GM18508 (cell line): Measurements from ENCODE around the gene CLEC2L.
"Not testable (repeated sequence)": the region's sequence is repeated elsewhere in the genome, so short reads cannot be mapped to it uniquely, and the experiment has no call there.

Experiments used
- ATAC-seq: cut with Tn5 transposase; IDR thresholded peaks from one replicate; pipeline ENCODE4 v1.9.1; 2021; ENCODE audit warnings: moderate number of reproducible peaks; ENCODE audit not compliant: insufficient read depth, unreplicated experiment

CLEC2L gene

DNA sequence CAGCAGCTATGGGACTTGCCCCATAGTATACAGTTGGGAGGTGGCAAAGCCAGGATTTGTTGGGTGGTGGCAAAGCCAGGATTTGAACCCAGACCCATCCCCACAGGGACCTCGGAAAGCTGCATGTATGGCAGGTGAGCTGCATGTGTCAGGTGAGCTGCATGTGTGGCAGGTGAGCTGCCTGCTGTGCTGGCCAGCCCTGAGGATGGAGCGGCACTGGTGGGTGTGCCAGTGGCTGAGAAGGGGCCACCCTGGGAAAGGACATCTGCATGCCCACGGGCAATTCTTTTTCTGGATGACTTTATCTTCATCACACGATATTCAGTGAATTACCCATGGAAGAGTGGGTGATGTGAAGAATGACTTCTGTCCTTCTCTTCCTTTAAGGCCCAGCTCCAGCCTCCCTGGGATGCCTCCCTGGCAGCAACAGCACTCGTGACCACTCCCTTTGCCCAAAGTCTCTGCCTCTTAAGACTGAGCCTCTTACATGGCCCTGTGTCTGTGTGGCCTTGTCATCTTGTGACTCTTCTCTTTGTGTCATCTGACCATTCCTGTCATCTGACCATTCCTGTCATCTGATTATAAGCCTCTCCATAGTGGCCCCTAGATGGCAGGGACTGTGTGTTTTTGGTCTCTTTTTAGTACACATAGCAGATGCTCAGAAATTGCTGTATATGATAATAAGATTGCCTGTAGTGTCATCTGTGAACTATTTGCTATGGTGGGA, 25.0 kb downstream of the CLEC2L start:
- no peak for ATAC-seq

DNA sequence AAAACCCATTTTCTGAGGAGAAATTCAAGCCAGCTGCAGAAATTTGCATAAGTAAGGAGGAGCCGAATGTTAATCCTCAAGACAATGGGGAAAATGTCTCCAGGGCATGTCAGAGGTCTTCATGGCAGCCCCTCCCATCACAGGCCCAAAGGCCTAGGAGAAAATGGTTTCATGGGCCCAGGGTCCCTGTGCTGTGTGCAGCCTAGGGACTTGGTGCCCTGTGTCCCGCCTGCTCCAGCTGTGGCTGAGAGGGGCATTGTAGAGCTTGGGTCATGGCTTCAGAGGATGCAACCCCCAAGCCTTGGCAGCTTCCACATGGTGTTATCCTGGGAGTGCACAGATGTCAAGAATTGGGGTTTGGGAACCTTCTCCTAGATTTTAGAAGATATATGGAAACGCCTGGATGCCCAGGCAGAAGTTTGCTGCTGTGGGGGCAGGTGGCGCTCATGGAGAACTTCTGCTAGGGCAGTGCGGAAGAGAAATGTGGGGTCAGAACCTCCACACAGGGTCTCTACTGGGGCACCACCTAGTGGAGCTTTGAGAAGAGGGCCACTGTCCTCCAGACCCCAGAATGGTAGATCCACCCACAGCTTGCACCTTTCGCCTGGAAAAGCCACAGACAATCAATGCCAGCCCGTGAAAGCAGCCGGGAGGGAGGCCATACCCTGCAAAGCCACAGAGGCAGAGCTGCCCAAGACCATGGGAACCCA, 30.7 kb downstream of the CLEC2L start:
- not testable (repeated sequence) for ATAC-seq

DNA sequence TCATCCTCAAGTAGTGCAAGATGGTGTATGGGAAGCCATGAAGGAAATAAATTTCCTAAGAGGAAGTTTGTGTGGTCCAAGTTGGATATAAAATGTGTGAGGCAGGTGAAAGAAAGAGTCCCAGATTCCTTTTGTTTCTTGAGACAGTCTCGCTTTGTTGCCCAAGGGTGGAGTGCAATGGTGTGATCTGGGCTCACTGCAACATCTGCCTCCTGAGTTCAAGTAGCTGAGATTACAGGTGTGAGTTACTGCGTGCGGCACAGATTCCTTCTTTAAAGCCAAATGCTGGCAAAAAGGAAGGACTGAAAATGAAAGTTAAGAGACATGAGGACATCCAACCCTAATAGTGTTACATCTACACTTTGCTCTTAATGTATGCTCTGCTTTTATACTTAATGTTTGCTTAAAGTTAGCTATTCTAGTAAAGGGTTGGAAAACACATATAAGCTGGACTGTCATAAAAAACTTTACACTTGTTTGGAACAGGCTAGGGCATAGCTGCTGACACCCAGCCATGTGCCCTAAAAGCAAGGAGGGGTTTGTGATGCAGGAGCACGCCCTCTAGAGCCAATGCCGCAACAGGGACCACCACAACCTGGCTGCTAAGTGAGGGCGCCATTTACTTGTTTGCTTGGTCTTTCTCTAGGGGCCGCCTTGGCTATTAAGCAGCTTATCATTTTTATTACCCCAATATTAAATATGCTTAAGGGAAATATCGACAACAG, 34.5 kb downstream of the CLEC2L start:
- no peak for ATAC-seq

DNA sequence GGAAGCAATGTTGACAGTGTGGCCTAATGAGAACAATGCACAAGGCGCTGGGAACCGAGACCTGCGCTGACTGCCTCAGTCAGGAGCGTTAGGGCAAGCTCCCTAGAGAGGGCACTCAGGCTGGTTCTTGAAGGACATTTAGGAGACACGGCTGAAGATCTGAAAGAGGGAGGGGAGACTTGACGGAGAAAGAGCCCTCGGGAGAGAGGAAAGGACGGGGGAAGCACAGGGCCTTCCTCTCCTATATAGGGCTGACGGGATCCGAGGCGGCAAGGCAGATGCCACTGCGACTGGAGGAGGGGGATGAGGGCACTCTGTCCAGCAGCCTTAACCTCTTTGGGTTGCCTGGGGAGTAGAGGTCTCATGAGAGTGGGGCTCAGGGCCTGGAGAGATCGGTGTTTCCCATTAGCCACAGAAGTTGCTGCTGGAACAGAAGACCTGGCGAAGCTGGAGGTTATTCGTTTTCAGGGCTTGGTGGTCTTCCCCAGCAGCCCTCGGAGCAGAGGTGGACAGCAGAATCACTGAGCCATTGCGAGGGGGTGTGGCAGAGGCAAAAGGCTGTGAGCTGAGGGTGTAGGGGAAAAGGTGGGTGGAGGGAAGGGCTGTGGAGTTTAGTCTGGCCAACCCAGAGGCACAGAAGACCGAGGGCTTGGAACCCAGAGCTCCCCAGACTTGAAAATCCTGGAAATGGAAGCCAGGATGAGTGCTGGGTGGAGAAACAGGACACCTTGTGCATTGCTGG, 36.0 kb downstream of the CLEC2L start:
- no peak for ATAC-seq

DNA sequence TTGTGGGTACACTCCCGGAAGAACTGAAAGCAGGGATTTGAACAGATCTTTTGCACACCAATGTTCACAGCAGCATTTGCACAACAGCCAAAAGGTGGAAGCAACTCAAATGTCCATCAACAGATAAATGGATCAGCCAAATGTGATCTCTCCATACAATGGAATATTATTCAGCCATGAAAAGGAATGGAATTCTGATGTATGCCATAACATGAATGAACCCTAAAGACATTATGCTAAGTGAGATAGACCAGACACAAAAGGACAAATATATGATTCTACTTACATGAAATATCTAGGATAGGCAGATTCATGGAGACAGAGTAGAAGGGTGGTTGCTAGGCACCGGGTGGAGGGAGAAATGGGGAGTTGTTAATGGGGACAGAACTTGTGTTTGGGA, 36.7 kb downstream of the CLEC2L start:
- ATAC-seq, result no peak

DNA sequence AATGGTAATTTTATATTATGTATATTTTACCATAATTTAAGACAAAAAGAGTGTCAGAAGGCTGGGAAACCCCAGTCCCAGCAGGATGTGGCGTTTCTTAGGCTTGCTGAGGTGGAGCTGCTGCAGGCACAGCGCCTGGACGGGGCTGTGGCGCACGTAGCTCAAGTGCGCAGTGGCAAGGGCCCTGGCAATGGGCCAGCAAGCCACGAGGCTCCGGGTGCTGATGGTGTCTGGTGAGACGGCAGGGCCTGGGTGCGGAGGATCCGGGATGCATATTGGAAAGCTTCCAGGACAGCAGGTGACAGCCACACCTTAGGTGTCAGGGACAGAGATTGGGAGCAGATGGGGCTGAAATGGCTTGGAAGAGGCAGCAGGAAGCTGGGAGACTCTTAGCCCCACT, 37.2 kb downstream of the CLEC2L start:
- ATAC-seq, result no peak

DNA sequence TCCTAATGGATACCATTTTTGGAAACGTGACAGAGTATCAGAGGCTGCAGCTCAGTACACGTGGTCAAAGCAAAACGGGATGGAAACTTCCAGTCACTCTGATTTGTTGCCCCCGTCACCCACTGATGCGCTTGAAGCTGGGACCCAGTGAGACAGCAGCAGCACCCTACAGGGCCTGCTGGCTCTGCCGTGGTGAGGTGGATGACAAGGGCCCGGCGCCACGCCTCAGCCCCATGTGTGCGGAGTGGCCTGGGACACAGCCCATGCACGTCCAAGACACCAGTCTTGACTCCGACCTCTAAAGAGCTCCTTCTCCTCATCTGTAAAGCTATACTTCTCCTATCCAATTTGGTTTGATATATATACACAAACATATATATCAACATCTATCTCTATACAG, 39.0 kb downstream of the CLEC2L start:
- ATAC-seq, result no peak

DNA sequence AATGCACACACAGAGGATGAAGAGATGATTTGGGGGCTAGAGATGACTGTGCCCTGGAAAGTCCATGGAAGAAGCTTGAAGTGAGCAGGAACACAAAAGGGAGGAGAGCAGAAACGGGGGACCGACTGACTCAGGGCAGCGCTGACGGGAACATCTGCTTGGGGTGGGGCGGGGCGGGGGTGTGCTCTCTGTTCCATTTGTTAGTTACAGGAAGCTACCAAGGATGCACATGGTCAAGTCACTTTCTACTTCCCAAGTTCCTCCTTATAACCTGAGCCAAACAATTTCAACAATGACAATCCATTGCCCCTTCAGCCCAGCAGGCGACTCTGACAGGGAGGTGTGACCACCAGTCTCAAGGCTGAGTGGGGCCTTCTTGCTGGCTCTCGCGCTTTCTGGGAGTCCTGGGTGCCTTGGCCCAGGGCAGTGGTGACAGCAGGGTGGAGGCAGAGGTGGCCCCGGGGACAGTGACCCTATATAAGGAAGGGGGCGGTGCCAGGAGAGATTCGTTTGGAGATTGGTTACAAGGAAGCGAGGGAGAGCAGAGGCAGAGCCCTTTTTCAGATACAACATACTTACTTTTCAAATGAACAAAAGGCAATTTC, 39.6 kb downstream of the CLEC2L start:
- ATAC-seq, result no peak

DNA sequence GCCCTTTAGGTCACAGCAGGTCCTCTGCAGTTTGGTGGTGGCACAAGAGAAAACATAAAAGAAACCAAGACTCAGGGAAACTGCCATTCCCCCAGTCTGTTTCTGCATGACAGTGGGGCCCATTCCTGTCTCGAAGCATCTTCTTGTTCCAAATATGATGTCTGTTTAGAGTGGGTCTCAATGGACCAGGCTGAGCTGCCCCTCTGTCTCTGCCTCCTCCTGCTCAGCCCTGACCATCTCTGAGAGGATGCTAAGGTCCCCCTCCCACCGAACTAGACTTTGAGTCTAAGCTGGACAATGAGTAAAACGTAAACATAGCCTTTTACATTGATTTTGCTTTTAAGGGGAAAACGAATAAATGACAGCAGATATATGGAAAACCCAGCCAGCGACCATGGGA, 40.4 kb downstream of the CLEC2L start:
- ATAC-seq, result no peak

DNA sequence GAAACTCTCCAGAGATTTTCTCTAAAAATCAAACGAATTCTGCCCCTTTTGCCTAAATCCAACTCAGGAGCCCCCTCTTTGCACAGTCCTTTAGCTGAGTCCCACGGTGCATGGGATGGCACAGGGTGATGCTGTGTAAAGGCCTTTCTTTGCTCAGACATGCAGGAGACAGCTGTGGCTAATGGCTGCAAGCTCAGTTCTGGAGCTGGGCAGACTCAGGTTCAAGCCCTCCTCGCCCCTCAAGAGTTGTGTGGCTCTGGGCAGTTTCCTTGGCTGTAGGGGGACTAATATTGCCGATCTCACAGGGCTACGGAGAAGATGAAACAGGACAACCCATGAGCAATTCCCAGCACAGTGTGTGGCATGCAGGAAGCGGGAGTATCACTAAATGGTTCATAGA, 42.6 kb downstream of the CLEC2L start:
- no peak for ATAC-seq

DNA sequence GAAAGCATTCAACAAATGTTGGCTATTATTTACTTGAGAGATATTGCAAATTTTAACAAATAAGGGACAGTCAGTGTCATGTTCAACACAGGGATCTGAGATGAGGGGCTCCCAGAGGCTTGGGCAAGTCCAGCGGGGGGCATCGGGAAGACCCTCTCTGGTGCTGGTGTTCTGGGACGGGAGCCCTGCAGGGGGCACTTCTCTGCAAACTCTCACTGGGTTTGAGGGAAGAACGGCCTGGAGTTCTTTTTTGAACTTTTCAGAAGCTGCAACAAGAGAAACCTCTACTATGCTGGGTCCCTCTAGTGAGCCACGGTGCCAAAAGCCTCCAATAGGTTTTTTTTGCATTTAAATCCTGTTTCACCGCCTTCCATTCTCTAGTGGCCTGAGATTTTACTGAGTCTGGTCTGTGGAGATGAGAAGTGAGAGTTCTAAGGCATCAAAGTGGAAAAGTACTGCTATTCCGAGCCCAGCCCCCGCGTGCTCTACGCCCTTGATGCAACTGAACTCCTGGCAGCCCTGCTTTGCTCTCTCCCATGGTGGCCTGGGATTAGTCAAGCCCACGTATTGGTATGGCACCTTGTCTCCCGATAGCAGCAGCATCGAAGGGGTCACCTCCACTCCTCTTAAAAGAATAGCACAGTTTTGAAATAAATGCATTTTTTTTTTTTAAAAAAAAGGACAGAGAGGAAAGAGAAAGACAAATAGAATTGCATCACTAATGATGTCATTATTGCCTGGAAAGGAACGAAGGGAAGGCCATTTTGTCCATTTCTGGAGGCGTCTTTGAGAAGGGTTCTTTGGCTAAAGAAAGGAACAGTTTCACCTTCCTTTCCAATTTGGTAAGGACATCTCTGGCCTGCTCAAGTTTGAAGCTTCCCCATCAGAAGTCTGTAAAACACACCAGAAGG, 43.5 kb downstream of the CLEC2L start:
- no peak for ATAC-seq

DNA sequence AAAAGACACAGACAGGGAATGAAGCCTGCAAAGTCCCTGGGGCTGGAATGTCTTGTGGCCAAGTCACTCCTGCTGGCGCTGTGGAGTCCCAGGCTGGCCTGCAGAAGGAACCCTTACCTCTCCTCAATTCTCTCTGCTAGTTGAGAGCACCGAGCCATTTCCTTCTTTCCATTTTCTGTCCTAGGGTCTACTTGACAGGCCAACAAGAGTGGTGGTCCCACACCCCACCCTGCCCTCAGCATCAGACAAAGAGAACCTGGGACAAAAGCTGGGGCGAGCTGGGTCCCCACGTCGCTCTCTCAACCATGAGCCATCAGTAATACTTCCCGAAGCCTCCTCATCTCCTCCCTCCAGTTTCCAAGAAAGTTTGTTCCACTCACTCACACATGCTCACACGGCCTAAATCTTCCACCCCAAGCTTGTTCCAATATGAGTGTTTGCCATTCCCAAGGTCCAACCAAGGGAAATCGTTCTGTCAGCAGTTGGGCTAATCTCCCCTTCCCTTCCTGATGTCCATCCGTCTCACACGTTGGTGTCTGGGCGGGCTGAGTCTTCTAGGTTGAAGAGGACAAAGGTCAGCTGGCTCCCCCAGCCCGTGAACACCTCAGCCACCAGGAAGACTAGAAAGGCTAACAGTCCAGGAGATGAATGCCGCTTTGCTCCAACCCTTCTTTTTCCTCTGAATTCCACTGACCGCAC, 44.3 kb downstream of the CLEC2L start:
- ATAC-seq, result no peak

DNA sequence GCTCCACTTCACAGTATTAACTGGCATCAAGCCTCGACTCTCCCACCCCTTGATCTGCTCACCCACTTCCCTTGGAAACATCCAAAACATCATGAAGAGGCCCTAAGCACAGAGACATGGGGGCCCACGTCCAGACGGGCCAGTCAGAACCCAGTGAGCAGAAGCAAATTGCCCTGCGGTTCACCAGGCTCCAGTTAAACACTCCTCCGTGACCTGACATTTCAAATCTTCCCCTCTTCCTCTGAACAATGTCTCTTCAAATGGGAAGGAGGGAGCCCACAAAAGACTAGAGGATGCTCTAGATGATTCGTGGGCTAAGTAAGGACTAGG, 44.8 kb downstream of the CLEC2L start:
- ATAC-seq, result no peak

DNA sequence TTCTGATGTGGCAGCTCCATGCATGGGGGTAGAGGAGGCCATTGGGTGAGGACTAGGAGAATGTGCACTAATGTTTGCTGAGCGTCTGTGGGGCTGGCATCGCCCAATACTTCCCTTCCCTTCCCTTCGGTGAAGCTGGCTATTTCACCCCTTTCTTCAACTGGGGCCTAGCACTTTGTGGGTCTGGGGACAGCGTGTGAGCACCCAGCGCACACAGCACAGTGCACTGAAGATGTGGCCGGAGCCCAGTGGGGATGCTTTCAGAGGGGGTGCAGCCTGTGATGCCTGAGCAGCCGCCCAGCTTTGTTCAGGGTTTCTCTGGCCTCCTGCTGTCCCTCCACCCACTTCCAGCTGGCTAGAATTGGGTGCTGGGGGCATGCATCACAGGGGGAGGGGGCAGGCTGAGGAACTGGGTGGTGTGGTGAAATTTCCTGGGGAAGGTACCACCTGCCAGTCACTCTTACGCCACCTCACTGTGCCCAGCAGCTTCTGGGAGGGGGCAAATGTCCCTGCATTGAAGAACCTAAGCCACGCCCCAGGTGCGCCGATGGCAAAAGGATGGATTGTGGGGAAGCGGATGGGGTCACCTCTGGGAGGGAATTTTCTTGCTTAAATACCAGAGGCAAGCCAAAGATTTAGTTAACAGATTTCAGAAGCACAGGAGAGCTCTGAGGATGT, 45.5 kb downstream of the CLEC2L start:
- no peak for ATAC-seq

DNA sequence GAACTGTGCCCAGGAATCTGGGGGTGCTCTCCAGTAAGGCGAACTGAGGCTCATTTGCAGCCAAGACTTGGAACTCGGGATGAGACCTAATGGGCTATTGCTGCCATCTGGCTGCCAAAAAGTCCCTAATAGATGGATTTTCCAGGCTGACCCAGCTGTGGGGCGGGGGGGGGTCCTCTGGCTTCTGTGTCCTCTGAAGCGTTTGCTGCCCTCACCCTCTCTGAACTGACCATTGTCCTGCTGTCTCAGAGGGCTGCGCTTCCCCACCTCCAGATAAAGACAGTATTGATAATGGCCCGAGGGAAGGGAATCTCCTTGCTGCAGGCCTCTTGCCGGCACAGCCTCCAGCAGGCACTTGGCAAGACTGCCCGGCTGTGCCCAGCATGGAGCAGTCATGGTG, 46.6 kb downstream of the CLEC2L start:
- ATAC-seq, result no peak

DNA sequence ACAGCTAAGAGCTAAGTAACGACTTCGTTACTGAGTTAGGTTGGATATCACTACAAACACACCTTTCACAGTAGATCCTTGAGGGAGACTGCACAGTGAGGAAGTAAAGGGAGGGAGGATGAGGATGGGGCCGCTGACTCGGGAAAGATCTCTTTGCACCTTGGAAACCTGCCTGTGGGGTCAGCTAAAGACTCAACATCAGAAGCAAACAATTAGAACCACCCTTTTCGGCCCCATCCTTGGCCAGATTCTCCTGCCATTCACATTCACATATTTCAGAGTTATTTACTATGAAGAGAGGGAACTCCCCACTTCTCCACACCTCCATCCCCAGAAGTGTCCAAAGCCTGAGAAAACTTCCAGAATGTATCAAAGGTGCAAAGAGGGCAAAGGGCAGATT, 47.1 kb downstream of the CLEC2L start:
- ATAC-seq, result no peak

DNA sequence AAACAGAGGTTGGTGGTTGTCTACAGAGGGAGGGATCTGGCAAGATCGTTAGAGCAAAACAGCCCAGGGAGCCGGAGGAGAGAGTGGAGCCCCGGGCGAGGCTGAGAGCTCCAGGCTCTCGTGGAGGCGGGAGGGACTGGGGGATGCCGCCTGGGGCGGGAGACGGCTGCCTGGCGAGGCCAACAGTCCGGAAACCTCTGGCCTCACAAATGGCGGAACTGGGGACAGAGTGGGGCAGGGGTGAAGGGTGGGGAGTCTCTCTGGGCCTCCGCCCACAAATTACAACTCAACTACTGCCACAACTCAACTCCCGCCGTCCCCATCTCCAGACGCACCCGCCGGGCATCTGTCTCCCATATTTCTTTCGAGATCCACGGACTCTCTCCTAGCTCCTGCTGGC, 47.7 kb downstream of the CLEC2L start:
- no peak for ATAC-seq

DNA sequence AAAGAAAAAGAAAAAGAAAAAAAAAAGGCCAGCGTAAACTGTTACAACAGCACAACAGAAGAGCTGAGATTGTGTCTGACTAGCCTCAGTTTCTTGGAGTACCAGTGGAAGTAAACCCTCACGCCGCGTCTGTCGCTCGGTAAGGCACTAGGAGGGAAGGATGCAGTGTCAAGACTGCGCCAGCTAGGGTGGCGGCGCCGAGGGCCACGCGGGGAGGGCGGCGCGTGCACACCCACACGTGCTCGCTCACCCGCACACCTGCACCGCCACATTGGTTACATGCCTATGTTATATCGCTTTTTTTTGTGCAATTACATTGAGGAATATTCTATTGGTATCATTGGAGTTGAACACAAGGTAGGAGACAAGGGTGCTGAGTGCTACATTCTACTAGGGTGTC, 48.2 kb downstream of the CLEC2L start:
- ATAC-seq, result no peak
